ENCODE measurements around the gene TP73. TPM values are rescaled to one million over a fixed set of nuclear protein-coding genes. Genes with fewer than 3 reads are reported as not detected.

The TP73 gene
- total RNA-seq, 1 experiment from 2014 or later: 10.0 TPM

DNA sequence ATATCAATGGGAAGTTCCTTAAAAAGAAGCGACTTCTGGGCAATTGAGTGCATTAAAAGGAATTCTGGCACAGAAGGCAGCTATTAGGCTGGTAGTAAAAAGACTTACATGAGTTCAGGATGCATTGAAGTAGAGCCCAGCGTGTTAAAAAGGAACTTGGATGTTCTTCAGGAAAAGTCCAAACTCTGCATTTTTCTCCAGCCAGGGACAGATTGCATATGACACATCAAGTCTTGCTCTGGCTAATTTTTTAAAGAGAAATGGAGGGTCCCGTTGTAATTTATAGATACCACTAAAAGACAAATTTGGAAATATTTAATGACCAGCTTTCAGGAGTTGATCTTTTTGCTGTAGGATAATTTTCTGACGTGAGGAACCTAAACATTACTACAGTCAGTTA lies 26.3 kb upstream of the TP73 start:
- H3K27ac ChIP-seq (ENCODE audit: low read depth, low read length, poor library complexity, severe bottlenecking): no peak overlapping the region
- H3K27me3 ChIP-seq (replicated peaks; ENCODE audit: insufficient read depth, low read depth, low read length, poor library complexity): no peaks in the 10 kb centered on the region
- no peaks in the 10 kb centered on the region for H3K4me1 ChIP-seq (ENCODE audit: insufficient read depth, low read length, poor library complexity, severe bottlenecking)
- H3K36me3 ChIP-seq (ENCODE audit: insufficient read depth, low read length, poor library complexity, severe bottlenecking): peaks cover 5% of the 10 kb centered on the region
- CTCF ChIA-PET: interaction anchor here (0.7 kb wide), 1 partner anchor 274 kb away, joined by 5 read pairs; the partner anchor contains the start of gene C1orf174
- intact Hi-C loops (cut with micrococcal nuclease; ENCODE audit: unreplicated experiment): no loop called here
- H3K4me3 ChIP-seq (ENCODE audit: low read depth, low read length, poor library complexity, severe bottlenecking): peak overlapping the region; percentile 64
- no peaks in the 10 kb centered on the region for H3K9me3 ChIP-seq (ENCODE audit: low read depth, low read length, poor library complexity, severe bottlenecking)
- BruUV-seq (replicated peaks): no TSS peak
- POLR2A ChIA-PET (ENCODE audit: low non-redundant PET): no interaction called here
- no peak for DNase-seq (ENCODE audit: low spot score)
- TF ChIP-seq, protein P1, sequence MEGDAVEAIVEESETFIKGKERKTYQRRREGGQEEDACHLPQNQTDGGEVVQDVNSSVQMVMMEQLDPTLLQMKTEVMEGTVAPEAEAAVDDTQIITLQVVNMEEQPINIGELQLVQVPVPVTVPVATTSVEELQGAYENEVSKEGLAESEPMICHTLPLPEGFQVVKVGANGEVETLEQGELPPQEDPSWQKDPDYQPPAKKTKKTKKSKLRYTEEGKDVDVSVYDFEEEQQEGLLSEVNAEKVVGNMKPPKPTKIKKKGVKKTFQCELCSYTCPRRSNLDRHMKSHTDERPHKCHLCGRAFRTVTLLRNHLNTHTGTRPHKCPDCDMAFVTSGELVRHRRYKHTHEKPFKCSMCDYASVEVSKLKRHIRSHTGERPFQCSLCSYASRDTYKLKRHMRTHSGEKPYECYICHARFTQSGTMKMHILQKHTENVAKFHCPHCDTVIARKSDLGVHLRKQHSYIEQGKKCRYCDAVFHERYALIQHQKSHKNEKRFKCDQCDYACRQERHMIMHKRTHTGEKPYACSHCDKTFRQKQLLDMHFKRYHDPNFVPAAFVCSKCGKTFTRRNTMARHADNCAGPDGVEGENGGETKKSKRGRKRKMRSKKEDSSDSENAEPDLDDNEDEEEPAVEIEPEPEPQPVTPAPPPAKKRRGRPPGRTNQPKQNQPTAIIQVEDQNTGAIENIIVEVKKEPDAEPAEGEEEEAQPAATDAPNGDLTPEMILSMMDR (conservative IDR thresholded peaks at IDR 0.05; ENCODE audit: low read depth, low read length): no peak
- no peak for TF ChIP-seq EZH2 (IDR thresholded peaks at IDR 0.05; ENCODE audit: borderline replicate concordance, low read depth, low read length, poor library complexity, severe bottlenecking)

DNA sequence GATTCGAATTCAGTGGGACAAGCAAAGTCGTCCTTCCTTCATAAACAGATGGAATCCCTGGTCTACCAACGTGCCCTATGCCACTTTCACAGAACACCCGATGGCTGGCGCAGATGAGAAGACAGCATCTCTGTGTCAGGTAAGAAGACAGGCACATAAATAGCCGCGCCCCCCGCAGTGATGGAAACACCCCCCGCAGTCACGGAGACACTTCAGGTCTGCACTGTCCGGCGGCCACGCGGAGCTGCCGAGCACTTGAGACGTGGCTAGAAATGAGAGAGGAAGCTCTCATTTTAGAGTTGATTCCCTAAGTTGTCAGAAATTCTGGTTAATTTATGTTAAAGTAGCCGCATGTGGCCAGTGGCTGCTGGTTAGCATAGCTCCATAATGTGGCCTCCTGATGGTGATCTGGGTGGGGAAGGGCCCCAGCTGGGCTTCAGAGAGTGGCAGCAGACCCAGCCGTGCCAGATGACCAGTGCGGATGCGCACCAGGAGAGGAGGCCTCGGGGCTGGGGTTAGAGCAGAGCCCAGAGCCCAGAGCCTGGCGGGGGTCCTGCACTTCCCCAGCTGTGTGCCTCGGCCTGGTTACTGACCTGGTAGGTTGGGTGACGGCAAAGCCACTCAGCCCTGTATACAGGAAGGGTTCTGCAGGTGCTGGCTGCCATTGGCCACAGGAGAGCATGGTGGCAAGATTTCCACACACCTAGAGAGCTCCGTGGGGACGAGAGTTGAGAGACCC lies 24.6 kb upstream of the TP73 start:
- Histone ChIP-seq H3K36me3 (ENCODE audit: insufficient read depth, low read length, poor library complexity, severe bottlenecking) (peaks cover 7% of the 10 kb centered on the region), H3K9me3 (ENCODE audit: low read depth, low read length, poor library complexity, severe bottlenecking) (no peaks in the 10 kb centered on the region), H3K27me3 (replicated peaks; ENCODE audit: insufficient read depth, low read depth, low read length, poor library complexity) (no peaks in the 10 kb centered on the region), H3K4me1 (ENCODE audit: insufficient read depth, low read length, poor library complexity, severe bottlenecking) (no peaks in the 10 kb centered on the region), H3K27ac (ENCODE audit: low read depth, low read length, poor library complexity, severe bottlenecking) (no peak overlapping the region), H3K4me3 (ENCODE audit: low read depth, low read length, poor library complexity, severe bottlenecking) (no peak overlapping the region)
- DNase-seq (ENCODE audit: low spot score): no peak
- ChIA-PET CTCF (no interaction called here), POLR2A (ENCODE audit: low non-redundant PET) (no interaction called here)
- no TSS peak for BruUV-seq (replicated peaks)
- intact Hi-C loops (cut with micrococcal nuclease; ENCODE audit: unreplicated experiment): no loop called here
- TF ChIP-seq, protein P1 (conservative IDR thresholded peaks at IDR 0.05; ENCODE audit: low read depth, low read length): no peak
- no peak for TF ChIP-seq EZH2 (IDR thresholded peaks at IDR 0.05; ENCODE audit: borderline replicate concordance, low read depth, low read length, poor library complexity, severe bottlenecking)

DNA sequence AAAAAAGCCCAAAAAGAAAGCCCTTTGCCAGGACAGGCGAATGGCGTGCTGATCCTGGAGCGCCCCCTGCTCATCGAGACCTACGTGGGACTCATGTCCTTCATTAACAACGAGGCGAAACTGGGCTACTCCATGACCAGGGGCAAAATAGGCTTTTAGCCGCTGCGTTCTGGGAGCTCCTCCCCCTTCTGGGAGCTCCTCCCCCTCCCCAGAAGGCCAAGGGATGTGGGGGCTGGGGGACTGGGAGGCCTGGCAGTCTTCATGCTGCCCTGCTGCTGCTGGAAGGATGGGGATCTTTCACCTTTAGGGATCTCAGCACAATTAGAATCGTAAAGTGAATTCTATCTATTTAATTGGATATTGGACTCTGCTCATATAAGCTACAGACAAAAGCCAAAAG lies 23.9 kb upstream of the TP73 start:
- Histone ChIP-seq H3K9me3 (ENCODE audit: low read depth, low read length, poor library complexity, severe bottlenecking) (no peaks in the 10 kb centered on the region), H3K27me3 (replicated peaks; ENCODE audit: insufficient read depth, low read depth, low read length, poor library complexity) (no peaks in the 10 kb centered on the region), H3K4me3 (ENCODE audit: low read depth, low read length, poor library complexity, severe bottlenecking) (no peak overlapping the region), H3K36me3 (ENCODE audit: insufficient read depth, low read length, poor library complexity, severe bottlenecking) (peaks cover 11% of the 10 kb centered on the region), H3K4me1 (ENCODE audit: insufficient read depth, low read length, poor library complexity, severe bottlenecking) (no peaks in the 10 kb centered on the region), H3K27ac (ENCODE audit: low read depth, low read length, poor library complexity, severe bottlenecking) (no peak overlapping the region)
- TF ChIP-seq, protein P1 (conservative IDR thresholded peaks at IDR 0.05; ENCODE audit: low read depth, low read length): no peak
- no peak for TF ChIP-seq EZH2 (IDR thresholded peaks at IDR 0.05; ENCODE audit: borderline replicate concordance, low read depth, low read length, poor library complexity, severe bottlenecking)
- intact Hi-C loops (cut with micrococcal nuclease; ENCODE audit: unreplicated experiment): no loop called here
- no peak for DNase-seq (ENCODE audit: low spot score)
- POLR2A ChIA-PET (ENCODE audit: low non-redundant PET): no interaction called here
- CTCF ChIA-PET: no interaction called here
- no TSS peak for BruUV-seq (replicated peaks)

Measured in A673 (cell line).